Aorta (tissue), 5 donors: ENCODE results near the gene BLVRB. TPM values are rescaled to one million over a fixed set of nuclear protein-coding genes. Genes with fewer than 3 reads are reported as not detected.

Source experiments
- ATAC-seq: fragments of 200-7000 bp; cut with Tn5 transposase; one replicate; pipeline ENCODE4 v1.9.1; 2022; ENCODE audit warnings: moderate library complexity; ENCODE audit not compliant: low FRiP score
- DNase-seq, 2 donors: peaks; one replicate each; pipeline ENCODE4 v3.0.0-alpha.2; 2020
- H3K27ac ChIP-seq, 2 donors: one replicate each; pipeline ENCODE4 v1.5.1; 2013; ENCODE audit warnings: low read length in 2 of 2, mild to moderate bottlenecking in 2 of 2, moderate library complexity in 2 of 2, control low read depth in 1 of 2, inconsistent platforms in 1 of 2, low read depth in 1 of 2
- H3K27me3 ChIP-seq, 2 donors: one replicate each; pipeline ENCODE4 v1.6.1; 2013; ENCODE audit warnings: control low read depth in 1 of 2, low read length in 1 of 2, mild to moderate bottlenecking in 1 of 2, moderate library complexity in 1 of 2; ENCODE audit not compliant: insufficient read depth in 2 of 2, control insufficient read depth in 1 of 2
- H3K36me3 ChIP-seq, 2 donors: one replicate each; pipeline ENCODE4 v1.6.1; 2013; ENCODE audit warnings: control low read depth in 1 of 2, low read length in 1 of 2, mild to moderate bottlenecking in 1 of 2; ENCODE audit not compliant: insufficient read depth in 2 of 2, control insufficient read depth in 1 of 2
- H3K4me1 ChIP-seq, 2 donors: one replicate each; pipeline ENCODE4 v1.6.1; 2013; ENCODE audit warnings: low read length in 2 of 2, control low read depth in 1 of 2, mild to moderate bottlenecking in 1 of 2, moderate library complexity in 1 of 2; ENCODE audit not compliant: insufficient read depth in 2 of 2, control insufficient read depth in 1 of 2
- H3K4me3 ChIP-seq, 2 donors: one replicate each; pipeline ENCODE4 v1.5.1; 2013; ENCODE audit warnings: low read length in 2 of 2, control low read depth in 1 of 2, mild to moderate bottlenecking in 1 of 2
- H3K9me3 ChIP-seq: one replicate; pipeline ENCODE4 v1.6.1; 2013; ENCODE audit warnings: mild to moderate bottlenecking, low read length; ENCODE audit not compliant: control insufficient read depth
- WGBS, 2 donors: extraction: QIAGEN DNeasy Blood & Tissue Kit; methylation state at CpG; one replicate each; pipeline ENCODE4 v1.1.7; 2013; 5-methylcytosine and 5-hydroxymethylcytosine counted together
- intact Hi-C, 2 donors: fragments of 100-400 bp; cut with DNase I; formaldehyde crosslinking; loops; one replicate each; pipeline versions ENCODE4 v1.14.2 to v1.15.0; 2022
- long read RNA-seq, 2 donors: library from polyadenylated mRNA; unstranded; transcript quantifications; one replicate each; pipeline ENCODE4 v2.0.0, GENCODE V29; 2020 to 2021
- polyA plus RNA-seq, 2 donors: library from polyadenylated mRNA; stranded (reverse); fragments of 200-250 nt; gene quantifications; one replicate each; pipeline ENCODE4 v1.2.3, GENCODE V29; 2013
- total RNA-seq, 2 donors: library from RNA; stranded (reverse); fragmentation: NEBNext Ultra II Directional; extraction: Animal tissue kit (Norgen Biotek cat#: 25700); gene quantifications; one replicate each; pipeline ENCODE4 v1.2.1, GENCODE V29; 2021
- donor health status: healthy with polysubstance abuse.
- donor health status: Bipolar disorder and iron deficiency.
- donor health status: DM: no; HTN: no; CAD: no.
- donor health status: DM: no; HTN: no; CAD: no.
- donor health status: DM: yes; HTN: yes; CAD: no.

BLVRB gene
- total RNA-seq (10 to 100 TPM; 72.3 to 77.1 TPM), polyA plus RNA-seq (100 to 1,000 TPM in 1 of 2 donors, 10 to 100 TPM in 1; 96.8 to 134 TPM)
- long read RNA-seq, donor 1, transcript BLVRB-201 (5 exons, 873 nt): major isoform, 45 of 50 reads
- long read RNA-seq, donor 1, partial matches to known transcripts: 0 of 50 reads
- long read RNA-seq, donor 1, other reads (novel, unspliced or antisense): 5 of 50 reads
- long read RNA-seq, donor 2, transcript BLVRB-201 (5 exons, 873 nt): major isoform, 24 of 31 reads
- long read RNA-seq, donor 2, partial matches to known transcripts: 0 of 31 reads
- long read RNA-seq, donor 2, other reads (novel, unspliced or antisense): 5 of 31 reads

GRCh38 chr19:40465557-40466218, at the start of gene BLVRB:
TSS of gene BLVRB (minus strand) at chr19:40465745. CDS start at chr19:40465688, 57 bp downstream.
- peak; percentile 100 for DNase-seq
- no peaks in the 10 kb centered on the region for H3K9me3 ChIP-seq
- ATAC-seq: peak; percentile 98
- WGBS, 2 donors: 0 to 1% methylated on average over 50 to 54 of the region's 54 CpGs
- no peaks in the 10 kb centered on the region for H3K27me3 ChIP-seq
- peaks cover 0 to 3% of the 10 kb centered on the region in 2 donors for H3K4me1 ChIP-seq
- H3K36me3 ChIP-seq: no peaks in the 10 kb centered on the region
- intact Hi-C loops: loop anchor here (2.0 to 10.0 kb wide), 4 partner anchors 21 to 169 kb away; partner anchors contain the start of genes LTBP4 (in 1 of the 2) and SERTAD3 (in 1 of the 2)
- H3K4me3 ChIP-seq: peak within 1 kb of the TSS; percentile 46 to 57
- H3K27ac ChIP-seq: peak within 1 kb of the TSS; percentile 52 to 56

GRCh38 chr19:40513741-40514315, 48.3 kb upstream of the BLVRB start:
- no peak overlapping the region for H3K27ac ChIP-seq
- intact Hi-C loops: no loop called here
- ATAC-seq (no peak), DNase-seq (no peak)
- no peak overlapping the region for H3K4me3 ChIP-seq
- no peaks in the 10 kb centered on the region for H3K4me1 ChIP-seq
- no peaks in the 10 kb centered on the region for H3K27me3 ChIP-seq
- WGBS, 2 donors: 94 to 96% methylated on average over 4 of the region's 4 CpGs
- no peaks in the 10 kb centered on the region for H3K36me3 ChIP-seq
- H3K9me3 ChIP-seq: no peaks in the 10 kb centered on the region

- ATAC-seq (no peak), DNase-seq (no peak)
- Histone ChIP-seq H3K27me3 (no peaks in the 10 kb centered on the region), H3K27ac (no peak overlapping the region), H3K36me3 (no peaks in the 10 kb centered on the region), H3K4me3 (no peak overlapping the region), H3K4me1 (no peaks in the 10 kb centered on the region), H3K9me3 (no peaks in the 10 kb centered on the region)
- whole genome bisulfite sequencing, 2 donors: 62 to 63% methylated on average over 27 of the region's 27 CpGs
- intact Hi-C loops: no loop called here
Measured at GRCh38 chr19:40513345-40513678, 47.8 kb upstream of the BLVRB start.

GRCh38 chr19:40512473-40513344, 47.2 kb upstream of the BLVRB start:
- ATAC-seq: no peak
- intact Hi-C loops: no loop called here
- no peaks in the 10 kb centered on the region for H3K27me3 ChIP-seq
- H3K4me3 ChIP-seq: no peak overlapping the region
- WGBS, 2 donors: 6% methylated on average over 96 to 105 of the region's 105 CpGs
- H3K27ac ChIP-seq: no peak overlapping the region
- DNase-seq: no peak
- no peaks in the 10 kb centered on the region for H3K4me1 ChIP-seq
- no peaks in the 10 kb centered on the region for H3K9me3 ChIP-seq
- H3K36me3 ChIP-seq: no peaks in the 10 kb centered on the region

- WGBS, 2 donors: 17 to 21% methylated on average over 1 of the region's 1 CpG
- no peak for ATAC-seq
Measured at GRCh38 chr19:40512110-40512472, 46.5 kb upstream of the BLVRB start.

GRCh38 chr19:40511487-40511886, 45.9 kb upstream of the BLVRB start:
- intact Hi-C loops: no loop called here
- Histone ChIP-seq H3K9me3 (no peaks in the 10 kb centered on the region), H3K27ac (no peak overlapping the region), H3K36me3 (no peaks in the 10 kb centered on the region), H3K27me3 (no peaks in the 10 kb centered on the region), H3K4me1 (no peaks in the 10 kb centered on the region), H3K4me3 (no peak overlapping the region)
- ATAC-seq (no peak), DNase-seq (no peak)
- WGBS, 2 donors: 85 to 91% methylated on average over 6 of the region's 6 CpGs

More at GRCh38 chr19:40512110-40512472, 46.5 kb upstream of the BLVRB start:
- Histone ChIP-seq H3K27ac (no peak overlapping the region), H3K9me3 (no peaks in the 10 kb centered on the region), H3K4me3 (no peak overlapping the region), H3K4me1 (no peaks in the 10 kb centered on the region), H3K36me3 (no peaks in the 10 kb centered on the region), H3K27me3 (no peaks in the 10 kb centered on the region)
- intact Hi-C loops: no loop called here
- no peak for DNase-seq

DNA sequence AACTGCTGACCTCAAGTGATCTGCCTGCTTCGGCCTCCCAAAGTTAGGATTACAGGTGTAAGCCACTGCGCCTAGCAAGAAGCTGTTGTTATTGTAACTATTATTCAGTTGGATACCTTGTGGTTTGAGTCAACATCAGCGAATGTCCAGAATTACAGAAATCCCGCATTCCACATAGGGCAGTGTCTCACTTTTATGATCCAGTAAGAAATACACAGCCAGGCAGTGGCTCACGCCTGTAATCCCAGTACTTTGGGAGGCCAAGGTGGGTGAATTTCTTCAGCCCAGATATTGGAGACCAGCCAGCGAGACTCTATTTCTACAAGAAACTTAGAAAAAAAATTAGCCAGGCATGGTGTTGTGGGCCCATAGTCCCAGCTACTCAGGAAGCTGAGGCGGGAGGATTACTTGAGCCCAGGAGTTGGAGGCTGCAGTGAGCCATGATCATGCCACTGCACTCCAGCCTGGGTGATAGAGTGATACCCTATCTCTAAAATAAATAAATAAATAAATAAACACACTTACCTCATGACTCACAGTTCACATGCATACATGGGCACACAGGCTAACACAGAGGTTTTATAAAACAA, 45.1 kb upstream of the BLVRB start:
- intact Hi-C loops: no loop called here
- H3K9me3 ChIP-seq: no peaks in the 10 kb centered on the region
- no peak overlapping the region for H3K27ac ChIP-seq
- WGBS, 2 donors: 87% methylated on average over 7 of the region's 7 CpGs
- ATAC-seq (no peak), DNase-seq (no peak)
- H3K4me1 ChIP-seq: no peaks in the 10 kb centered on the region
- no peak overlapping the region for H3K4me3 ChIP-seq
- H3K27me3 ChIP-seq: no peaks in the 10 kb centered on the region
- H3K36me3 ChIP-seq: no peaks in the 10 kb centered on the region

GRCh38 chr19:40508739-40509260, 43.3 kb upstream of the BLVRB start:
- intact Hi-C loops: no loop called here

More at GRCh38 chr19:40508739-40509260, 43.3 kb upstream of the BLVRB start:
- Histone ChIP-seq H3K27ac (no peak overlapping the region), H3K4me3 (no peak overlapping the region), H3K9me3 (no peaks in the 10 kb centered on the region), H3K36me3 (no peaks in the 10 kb centered on the region), H3K27me3 (no peaks in the 10 kb centered on the region), H3K4me1 (no peaks in the 10 kb centered on the region)
- 91 to 95% methylated on average over 8 of the region's 8 CpGs for WGBS, 2 donors
- ATAC-seq (no peak), DNase-seq (no peak)
